Tibial nerve (tissue), 4 donors: ENCODE results near the gene UQCR10.

Source experiments
- EP300 ChIP-seq, 2 donors: sonication (generic); formaldehyde crosslinking; IDR thresholded peaks; one replicate each; pipeline ENCODE4 v1.6.1; 2017; ENCODE audit warnings: antibody characterized with exemption in 2 of 2, mild to moderate bottlenecking in 1 of 2
- POLR2A ChIP-seq, 2 donors: fragments of 450-650 bp; IDR thresholded peaks; one replicate each; pipeline ENCODE4 v1.6.1; 2017; ENCODE audit warnings: antibody characterized with exemption in 2 of 2, mild to moderate bottlenecking in 2 of 2, moderate library complexity in 2 of 2
- TF ChIP-seq, protein P1 (sequence below), 5 experiments: fragments of 200-600 bp in 3 of 5; fragments of 450-650 bp in 2 of 5; sonication (generic) in 3 of 5; IDR thresholded peaks; one replicate each; pipeline ENCODE4 v1.5.1; 2016 to 2019; ENCODE audit warnings: antibody characterized with exemption in 5 of 5, mild to moderate bottlenecking in 3 of 5, moderate library complexity in 2 of 5

- TF ChIP-seq EP300 (IDR thresholded peaks at IDR 0.05) (no peak), POLR2A (IDR thresholded peaks at IDR 0.05) (no peak)
- TF ChIP-seq, protein P1, sequence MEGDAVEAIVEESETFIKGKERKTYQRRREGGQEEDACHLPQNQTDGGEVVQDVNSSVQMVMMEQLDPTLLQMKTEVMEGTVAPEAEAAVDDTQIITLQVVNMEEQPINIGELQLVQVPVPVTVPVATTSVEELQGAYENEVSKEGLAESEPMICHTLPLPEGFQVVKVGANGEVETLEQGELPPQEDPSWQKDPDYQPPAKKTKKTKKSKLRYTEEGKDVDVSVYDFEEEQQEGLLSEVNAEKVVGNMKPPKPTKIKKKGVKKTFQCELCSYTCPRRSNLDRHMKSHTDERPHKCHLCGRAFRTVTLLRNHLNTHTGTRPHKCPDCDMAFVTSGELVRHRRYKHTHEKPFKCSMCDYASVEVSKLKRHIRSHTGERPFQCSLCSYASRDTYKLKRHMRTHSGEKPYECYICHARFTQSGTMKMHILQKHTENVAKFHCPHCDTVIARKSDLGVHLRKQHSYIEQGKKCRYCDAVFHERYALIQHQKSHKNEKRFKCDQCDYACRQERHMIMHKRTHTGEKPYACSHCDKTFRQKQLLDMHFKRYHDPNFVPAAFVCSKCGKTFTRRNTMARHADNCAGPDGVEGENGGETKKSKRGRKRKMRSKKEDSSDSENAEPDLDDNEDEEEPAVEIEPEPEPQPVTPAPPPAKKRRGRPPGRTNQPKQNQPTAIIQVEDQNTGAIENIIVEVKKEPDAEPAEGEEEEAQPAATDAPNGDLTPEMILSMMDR (IDR thresholded peaks at IDR 0.05), result no peak
Observed at GRCh38 chr22:29780748-29781676, 13.8 kb downstream of the UQCR10 start.
